OCI-LY3 (cell line): Measurements from ENCODE around the gene C2CD4D.

Experiments
- H2AFZ ChIP-seq: fragments of 200-600, 300-600 bp; shearing (Covaris generic); 2 replicates; pipeline ENCODE4 v1.6.0; 2014; ENCODE audit warnings: antibody characterized with exemption, low read depth, low read length
- H3K27ac ChIP-seq: fragments of 200-600, 300-600 bp; sonication (generic); 2 replicates; pipeline ENCODE4 v1.5.1; 2014; ENCODE audit warnings: mild to moderate bottlenecking, low read length, moderate library complexity, mixed read lengths
- H3K27me3 ChIP-seq: fragments of 200-600, 300-600 bp; sonication (generic); 2 replicates; pipeline ENCODE4 v1.6.1; 2014; ENCODE audit warnings: low read depth, low read length, mixed read lengths
- H3K36me3 ChIP-seq: fragments of 200-600, 300-600 bp; sonication (generic); replicated peaks from 2 replicates; pipeline ENCODE3; 2014; ENCODE audit warnings: low read depth, low read length, mixed read lengths
- H3K4me1 ChIP-seq: fragments of 300-600, 200-600 bp; sonication (generic); 2 replicates; pipeline ENCODE4 v1.6.1; 2014; ENCODE audit warnings: low read length, mixed read lengths
- H3K4me2 ChIP-seq: fragments of 200-600, 300-600 bp; sonication (generic); 2 replicates; pipeline ENCODE4 v1.6.1; 2014; ENCODE audit warnings: low read length, mixed read lengths
- H3K4me3 ChIP-seq: fragments of 300-600, 200-600 bp; sonication (generic); 2 replicates; pipeline ENCODE4 v1.5.1; 2014; ENCODE audit warnings: antibody characterized with exemption, mild to moderate bottlenecking, low read length, moderate library complexity
- H3K79me2 ChIP-seq: fragments of 300-600, 200-600 bp; shearing (Covaris generic); 2 replicates; pipeline ENCODE4 v1.6.1; 2014; ENCODE audit warnings: mild to moderate bottlenecking, low read length, mixed read lengths
- H3K9ac ChIP-seq: fragments of 300-600, 200-600 bp; shearing (Covaris generic); 2 replicates; pipeline ENCODE4 v1.6.0; 2014; ENCODE audit warnings: mild to moderate bottlenecking, low read length, moderate library complexity
- H3K9me3 ChIP-seq: fragments of 200-600, 300-600 bp; shearing (Covaris generic); 2 replicates; pipeline ENCODE4 v1.6.1; 2014; ENCODE audit warnings: low read length, mixed read lengths; ENCODE audit not compliant: insufficient read depth
- H4K20me1 ChIP-seq: fragments of 200-600, 300-600 bp; sonication (generic); 2 replicates; pipeline ENCODE4 v1.6.1; 2016; ENCODE audit warnings: low read length, mixed read lengths; ENCODE audit not compliant: insufficient read depth
- CTCF ChIP-seq: fragments of 200-600, 300-600 bp; sonication (generic); IDR thresholded peaks from 2 replicates; pipeline ENCODE4 v1.5.1; 2014; ENCODE audit warnings: antibody characterized with exemption, low read length, low read depth
- EZH2phosphoT487 ChIP-seq: fragments of 200-600 bp; shearing (Covaris generic); IDR thresholded peaks from 2 replicates; pipeline ENCODE4 v1.6.1; 2018; ENCODE audit warnings: antibody characterized with exemption, mixed run types, low read depth

The C2CD4D gene

GRCh38 chr1:151806170-151806569 lies 33.5 kb downstream of the C2CD4D start:
- no peaks in the 10 kb centered on the region for H3K79me2 ChIP-seq
- peaks cover 5% of the 10 kb centered on the region; the same call in 1 of the 2 replicates for H3K4me1 ChIP-seq
- no peaks in the 10 kb centered on the region for H3K36me3 ChIP-seq
- no peak overlapping the region for H3K27ac ChIP-seq
- H4K20me1 ChIP-seq: no peaks in the 10 kb centered on the region
- no peak overlapping the region for H3K9ac ChIP-seq
- no peak overlapping the region for H3K4me3 ChIP-seq
- H2AFZ ChIP-seq: no peak overlapping the region
- peaks cover 34% of the 10 kb centered on the region for H3K27me3 ChIP-seq
- H3K9me3 ChIP-seq: no peaks in the 10 kb centered on the region
- TF ChIP-seq EZH2phosphoT487 (no peak), CTCF (no peak)
- H3K4me2 ChIP-seq: no peak overlapping the region

- no peaks in the 10 kb centered on the region for H3K9me3 ChIP-seq
- H3K27ac ChIP-seq: no peak within 1 kb of the TSS
- no peaks in the 10 kb centered on the region for H4K20me1 ChIP-seq
- H3K4me2 ChIP-seq: no peak within 1 kb of the TSS
- H3K9ac ChIP-seq: no peak within 1 kb of the TSS
- H3K4me3 ChIP-seq: no peak within 1 kb of the TSS
- peaks cover 5% of the 10 kb centered on the region; the same call in 1 of the 2 replicates for H3K4me1 ChIP-seq
- no peaks in the 10 kb centered on the region for H3K79me2 ChIP-seq
- no peak for TF ChIP-seq CTCF
- TF ChIP-seq EZH2phosphoT487: no peak
- H3K36me3 ChIP-seq: no peaks in the 10 kb centered on the region
- no peak within 1 kb of the TSS for H2AFZ ChIP-seq
- H3K27me3 ChIP-seq: peaks cover 43% of the 10 kb centered on the region
Observed at GRCh38 chr1:151805066-151805820, 34.4 kb downstream of the C2CD4D start, which contains the start of gene LINGO4. TSS of gene LINGO4 (minus strand) at chr1:151805419. CDS start at chr1:151802704, 2,715 bp downstream.

- Histone ChIP-seq H3K9me3 (no peaks in the 10 kb centered on the region), H3K27me3 (peaks cover 56% of the 10 kb centered on the region), H3K36me3 (no peaks in the 10 kb centered on the region), H3K79me2 (no peaks in the 10 kb centered on the region), H3K9ac (no peak overlapping the region), H4K20me1 (no peaks in the 10 kb centered on the region), H3K4me1 (peaks cover 5% of the 10 kb centered on the region; the same call in 1 of the 2 replicates), H3K27ac (no peak overlapping the region), H3K4me3 (no peak overlapping the region), H3K4me2 (no peak overlapping the region), H2AFZ (no peak overlapping the region)
- TF ChIP-seq EZH2phosphoT487: no peak
- TF ChIP-seq CTCF: no peak
Observed at GRCh38 chr1:151803915-151804314, 35.7 kb downstream of the C2CD4D start.

GRCh38 chr1:151803164-151803563 lies 36.5 kb downstream of the C2CD4D start:
- no peak overlapping the region for H2AFZ ChIP-seq
- no peak overlapping the region for H3K27ac ChIP-seq
- no peak for TF ChIP-seq EZH2phosphoT487
- H3K4me2 ChIP-seq: no peak overlapping the region
- H3K4me1 ChIP-seq: peaks cover 5% of the 10 kb centered on the region; the same call in 1 of the 2 replicates
- H3K4me3 ChIP-seq: no peak overlapping the region
- no peaks in the 10 kb centered on the region for H3K9me3 ChIP-seq
- H3K79me2 ChIP-seq: no peaks in the 10 kb centered on the region
- no peaks in the 10 kb centered on the region for H3K36me3 ChIP-seq
- no peaks in the 10 kb centered on the region for H4K20me1 ChIP-seq
- H3K27me3 ChIP-seq: peaks cover 60% of the 10 kb centered on the region
- no peak overlapping the region for H3K9ac ChIP-seq
